Keratinocyte (primary cell): ENCODE measurements around the gene SLC43A3. TPM values are rescaled to one million over a fixed set of nuclear protein-coding genes. Genes with fewer than 3 reads are reported as not detected.

Experiments used
- DNase-seq: peaks from one replicate; pipeline ENCODE4 v3.0.0-alpha.2; 2011; ENCODE audit warnings: low read depth, missing footprints, low spot score
- FAIRE-seq: peaks from 2 replicates; lab custom pipeline; 2011; peaks lifted over from hg19 to GRCh38; lab: Jason Lieb, UNC
- H2AFZ ChIP-seq: 2 replicates; pipeline ENCODE4 v1.6.0; 2012; ENCODE audit warnings: low read length, control low read depth, inconsistent platforms; ENCODE audit not compliant: control insufficient read depth
- H3K27ac ChIP-seq: 2 replicates; pipeline ENCODE4 v1.5.1; 2011; ENCODE audit warnings: low read length; ENCODE audit not compliant: control insufficient read depth, insufficient read depth
- H3K27me3 ChIP-seq: 3 replicates; pipeline ENCODE4 v1.6.0; 2011; ENCODE audit warnings: low read length; ENCODE audit not compliant: control insufficient read depth, insufficient read depth; ENCODE audit errors: extremely low read depth
- H3K36me3 ChIP-seq, 2 experiments: 2 replicates in 1 of 2; 3 replicates in 1 of 2; pipeline ENCODE4 v1.5.1; 2011; ENCODE audit warnings: low read length in 2 of 2, mild to moderate bottlenecking in 1 of 2; ENCODE audit not compliant: control insufficient read depth in 2 of 2, insufficient read depth in 2 of 2; ENCODE audit errors: extremely low read depth in 1 of 2
- H3K4me1 ChIP-seq: 3 replicates; pipeline ENCODE4 v1.5.1; 2011; ENCODE audit warnings: low read length; ENCODE audit not compliant: control insufficient read depth, insufficient read depth; ENCODE audit errors: extremely low read depth
- H3K4me2 ChIP-seq: 3 replicates; pipeline ENCODE4 v1.6.0; 2011; ENCODE audit warnings: low read depth, low read length; ENCODE audit not compliant: control insufficient read depth, insufficient read depth; ENCODE audit errors: extremely low read depth
- H3K4me3 ChIP-seq, 3 experiments: fragments of 200-600 bp in 1 of 3; sonication (generic) in 1 of 3; 2 replicates in 2 of 3; 3 replicates in 1 of 3; pipeline ENCODE4 v1.5.1; 2011 to 2016; ENCODE audit warnings: low read length in 3 of 3, mild to moderate bottlenecking in 3 of 3, control low read depth in 2 of 3, inconsistent platforms in 1 of 3, low read depth in 1 of 3, mixed read lengths in 1 of 3, mixed run types in 1 of 3, moderate library complexity in 1 of 3; ENCODE audit not compliant: control insufficient read depth in 2 of 3, insufficient read depth in 2 of 3; ENCODE audit errors: extremely low read depth in 1 of 3
- H3K79me2 ChIP-seq: 2 replicates; pipeline ENCODE4 v1.6.0; 2012; ENCODE audit warnings: low read length; ENCODE audit not compliant: control insufficient read depth, insufficient read depth
- H3K9ac ChIP-seq: 3 replicates; pipeline ENCODE4 v1.6.0; 2011; ENCODE audit warnings: low read length; ENCODE audit not compliant: control insufficient read depth, insufficient read depth; ENCODE audit errors: extremely low read depth
- H3K9me1 ChIP-seq: 3 replicates; pipeline ENCODE4 v1.6.0; 2011; ENCODE audit warnings: low read length; ENCODE audit not compliant: control insufficient read depth, insufficient read depth; ENCODE audit errors: extremely low read depth
- H3K9me3 ChIP-seq: 2 replicates; pipeline ENCODE4 v1.5.1; 2012; ENCODE audit warnings: low read depth, low read length; ENCODE audit not compliant: control insufficient read depth
- H4K20me1 ChIP-seq: 3 replicates; pipeline ENCODE4 v1.6.0; 2011; ENCODE audit warnings: low read length; ENCODE audit not compliant: control insufficient read depth, insufficient read depth; ENCODE audit errors: extremely low read depth
- EZH2 ChIP-seq: IDR thresholded peaks from one replicate; pipeline ENCODE4 v1.6.1; 2012; ENCODE audit warnings: inconsistent platforms, mild to moderate bottlenecking, low read length, moderate library complexity
- dilution Hi-C: fragments of 300-500 bp; cut with MboI; formaldehyde crosslinking; loops from one replicate; pipeline ENCODE4 v1.7.0; 2020; ENCODE audit warnings: low sequenced_read_pairs; ENCODE audit not compliant: extremely low pct_ligation_motif_present
- polyA plus RNA-seq, 5 experiments: library from polyadenylated mRNA; depleted of rRNA in 3 of 5; stranded (reverse) in 3 of 5; stranded (forward) in 1 of 5; unstranded in 1 of 5; fragments of >200 nt; gene quantifications; 1 replicate in 1 of 5; 2 replicates in 3 of 5; 3 replicates in 1 of 5; pipeline versions ENCODE4 v1.2.1 to v1.2.3, GENCODE V29; 2011 to 2012; ENCODE audit warnings: missing spikeins in 2 of 5, low read depth in 1 of 5, low replicate concordance in 1 of 5
- TF ChIP-seq, protein P1 (sequence below), 3 experiments: IDR thresholded peaks in 1 of 3; conservative IDR thresholded peaks in 1 of 3; optimal IDR thresholded peaks in 1 of 3; 2 replicates in 2 of 3; 3 replicates in 1 of 3; pipeline versions ENCODE3 to v1.5.1; 2011; ENCODE audit warnings: low read length in 3 of 3, mild to moderate bottlenecking in 3 of 3, moderate library complexity in 2 of 3, control low read depth in 1 of 3, inconsistent platforms in 1 of 3; ENCODE audit not compliant: insufficient read depth in 2 of 3; ENCODE audit errors: extremely low read depth in 1 of 3

The SLC43A3 gene
- polyA plus RNA-seq, 1 donor (not counting 4 experiments of a cell fraction or from before 2014, with no cell fraction given) = 48.1 TPM

GRCh38 chr11:57475671-57476046, 48.7 kb upstream of the SLC43A3 start:
- DNase-seq = no peak
- peaks cover 25% of the 10 kb centered on the region for H3K27me3 ChIP-seq
- peak overlapping the region in 1 of 3 experiments; percentile 7 for H3K4me3 ChIP-seq
- H3K4me2 ChIP-seq = peak overlapping the region; percentile 59
- FAIRE-seq = no peak
- no peaks in the 10 kb centered on the region for H3K9me1 ChIP-seq
- H3K79me2 ChIP-seq = no peaks in the 10 kb centered on the region
- peaks cover 8% of the 10 kb centered on the region for H3K4me1 ChIP-seq
- H3K27ac ChIP-seq = no peak overlapping the region
- H3K9ac ChIP-seq = no peak overlapping the region
- no peak overlapping the region for H2AFZ ChIP-seq
- no peak for TF ChIP-seq EZH2
- TF ChIP-seq, protein P1, sequence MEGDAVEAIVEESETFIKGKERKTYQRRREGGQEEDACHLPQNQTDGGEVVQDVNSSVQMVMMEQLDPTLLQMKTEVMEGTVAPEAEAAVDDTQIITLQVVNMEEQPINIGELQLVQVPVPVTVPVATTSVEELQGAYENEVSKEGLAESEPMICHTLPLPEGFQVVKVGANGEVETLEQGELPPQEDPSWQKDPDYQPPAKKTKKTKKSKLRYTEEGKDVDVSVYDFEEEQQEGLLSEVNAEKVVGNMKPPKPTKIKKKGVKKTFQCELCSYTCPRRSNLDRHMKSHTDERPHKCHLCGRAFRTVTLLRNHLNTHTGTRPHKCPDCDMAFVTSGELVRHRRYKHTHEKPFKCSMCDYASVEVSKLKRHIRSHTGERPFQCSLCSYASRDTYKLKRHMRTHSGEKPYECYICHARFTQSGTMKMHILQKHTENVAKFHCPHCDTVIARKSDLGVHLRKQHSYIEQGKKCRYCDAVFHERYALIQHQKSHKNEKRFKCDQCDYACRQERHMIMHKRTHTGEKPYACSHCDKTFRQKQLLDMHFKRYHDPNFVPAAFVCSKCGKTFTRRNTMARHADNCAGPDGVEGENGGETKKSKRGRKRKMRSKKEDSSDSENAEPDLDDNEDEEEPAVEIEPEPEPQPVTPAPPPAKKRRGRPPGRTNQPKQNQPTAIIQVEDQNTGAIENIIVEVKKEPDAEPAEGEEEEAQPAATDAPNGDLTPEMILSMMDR (optimal IDR thresholded peaks at IDR 0.05 in 1 of 3, IDR thresholded peaks at IDR 0.05 in 1 of 3, conservative IDR thresholded peaks at IDR 0.05 in 1 of 3; ENCODE audit: extremely low read depth in 1 of 3, insufficient read depth in 2 of 3, low read length in 3 of 3) = no peak
- dilution Hi-C loops = no loop called here
- H4K20me1 ChIP-seq = no peaks in the 10 kb centered on the region
- no peaks in the 10 kb centered on the region for H3K9me3 ChIP-seq
- no peaks in the 10 kb centered on the region for H3K36me3 ChIP-seq

- Histone ChIP-seq H3K9ac (no peak overlapping the region), H3K9me3 (no peaks in the 10 kb centered on the region), H3K36me3 (no peaks in the 10 kb centered on the region), H4K20me1 (no peaks in the 10 kb centered on the region), H3K4me3 (no peak overlapping the region), H3K79me2 (no peaks in the 10 kb centered on the region), H3K27ac (no peak overlapping the region), H3K27me3 (peaks cover 25% of the 10 kb centered on the region), H3K9me1 (no peaks in the 10 kb centered on the region), H3K4me1 (peaks cover 8% of the 10 kb centered on the region), H3K4me2 (no peak overlapping the region), H2AFZ (no peak overlapping the region)
- DNase-seq (no peak), FAIRE-seq (no peak)
- dilution Hi-C loops = no loop called here
- TF ChIP-seq, protein P1 (optimal IDR thresholded peaks at IDR 0.05 in 1 of 3, IDR thresholded peaks at IDR 0.05 in 1 of 3, conservative IDR thresholded peaks at IDR 0.05 in 1 of 3; ENCODE audit: extremely low read depth in 1 of 3, insufficient read depth in 2 of 3, low read length in 3 of 3) = no peak
- TF ChIP-seq EZH2 = no peak
Observed at GRCh38 chr11:57475191-57475590, 48.3 kb upstream of the SLC43A3 start.
